GM12878 (cell line): Measurements from ENCODE around the gene AMHR2. TPM values are rescaled to one million over a fixed set of nuclear protein-coding genes. Genes with fewer than 3 reads are reported as not detected.
A peak's percentile ranks its signal among the peaks of the same experiment; 100 is the strongest.

Source experiments
- ATAC-seq: fragments of 200-7000 bp; cut with Tn5 transposase; 3 replicates; pipeline ENCODE4 v1.9.1; 2020; ENCODE audit warnings: mild to moderate bottlenecking, moderate library complexity
- BruUV-seq: library from RNA; stranded (reverse); fragments of 400-500 nt; replicated peaks from 2 replicates; lab custom pipeline; 2021; lab: Mats Ljungman, UMichigan
- CTCF ChIA-PET: fragments of 300-600 bp; sonication (Branson Sonifier 250); formaldehyde crosslinking; extraction: SDS; loops from one replicate; lab custom pipeline; 2021; ENCODE audit warnings: inconsistent platforms; lab: Yijun Ruan, JAX
- POLR2A ChIA-PET: fragments of 350-600 bp; formaldehyde crosslinking; extraction: SDS; loops from one replicate; lab custom pipeline; 2021; ENCODE audit warnings: inconsistent platforms; lab: Charles Lee
- RAD21 ChIA-PET: fragments of 300-600 bp; sonication (Branson Sonifier 250); formaldehyde crosslinking; loops from one replicate; lab custom pipeline; 2023; ENCODE audit warnings: antibody characterized with exemption; ENCODE audit not compliant: unreplicated experiment; lab: Charles Lee
- SMC1A ChIA-PET: fragments of 300-600 bp; sonication (Branson Sonifier 250); formaldehyde crosslinking; loops from one replicate; lab custom pipeline; 2023; ENCODE audit not compliant: unreplicated experiment, uncharacterized antibody; lab: Charles Lee
- DNase-seq: peaks from one replicate; pipeline ENCODE4 v3.0.0-alpha.2; 2011; ENCODE audit warnings: low read depth, low spot score
- FAIRE-seq: peaks from 3 replicates; lab custom pipeline; 2011; peaks lifted over from hg19 to GRCh38; lab: Jason Lieb, UNC
- H2AFZ ChIP-seq: 2 replicates; pipeline ENCODE4 v1.6.0; 2011; ENCODE audit warnings: low read depth, low read length, control low read depth; ENCODE audit not compliant: control insufficient read depth
- H3K27ac ChIP-seq: 2 replicates; pipeline ENCODE4 v1.5.1; 2011; ENCODE audit warnings: control low read depth; ENCODE audit not compliant: control insufficient read depth, insufficient read depth
- H3K27me3 ChIP-seq, 2 experiments: replicated peaks in 1 of 2; 2 replicates each; pipeline versions ENCODE4 v1.6.0 to v1.6.1; 2011; ENCODE audit warnings: low read length in 1 of 2; ENCODE audit not compliant: control insufficient read depth in 2 of 2, insufficient read depth in 2 of 2
- H3K36me3 ChIP-seq, 2 experiments: 2 replicates each; pipeline ENCODE4 v1.5.1; 2011; ENCODE audit warnings: low read length in 1 of 2; ENCODE audit not compliant: control insufficient read depth in 2 of 2, insufficient read depth in 2 of 2
- H3K4me1 ChIP-seq: 2 replicates; pipeline ENCODE4 v1.6.1; 2011; ENCODE audit warnings: mild to moderate bottlenecking, low read length, moderate library complexity, mixed read lengths; ENCODE audit not compliant: control insufficient read depth, insufficient read depth
- H3K4me2 ChIP-seq: 2 replicates; pipeline ENCODE4 v1.6.0; 2011; ENCODE audit warnings: control low read depth; ENCODE audit not compliant: control insufficient read depth, insufficient read depth
- H3K4me3 ChIP-seq: fragments of 200-600 bp; sonication (generic); 2 replicates; pipeline ENCODE4 v1.5.1; 2016
- H3K79me2 ChIP-seq: 2 replicates; pipeline ENCODE4 v1.6.0; 2011; ENCODE audit warnings: low read length; ENCODE audit not compliant: control insufficient read depth, insufficient read depth
- H3K9ac ChIP-seq: 2 replicates; pipeline ENCODE4 v1.8.0; 2011; ENCODE audit warnings: low read length, control low read depth, mixed read lengths; ENCODE audit not compliant: control insufficient read depth, insufficient read depth
- H3K9me3 ChIP-seq: replicated peaks from 3 replicates; pipeline ENCODE4 v1.5.1; 2011; ENCODE audit warnings: mild to moderate bottlenecking, low read length; ENCODE audit not compliant: control insufficient read depth, insufficient read depth
- H4K20me1 ChIP-seq: 2 replicates; pipeline ENCODE4 v1.6.0; 2011; ENCODE audit not compliant: control insufficient read depth, insufficient read depth
- CHD1 ChIP-seq: IDR thresholded peaks from 2 replicates; pipeline ENCODE4 v1.6.1; 2012; ENCODE audit warnings: low read depth, low read length, improper control_type of control experiment
- ETV6 ChIP-seq, 2 experiments: fragments of 450-650 bp in 1 of 2; IDR thresholded peaks in 1 of 2; conservative IDR thresholded peaks in 1 of 2; 2 replicates each; pipeline ENCODE4 v1.6.1; 2014; ENCODE audit warnings: antibody characterized with exemption in 1 of 2, borderline replicate concordance in 1 of 2, low read depth in 1 of 2, mild to moderate bottlenecking in 1 of 2, moderate library complexity in 1 of 2
- KLF5 ChIP-seq: fragments of 450-650 bp; IDR thresholded peaks from 2 replicates; pipeline ENCODE4 v1.6.1; 2014; ENCODE audit warnings: mild to moderate bottlenecking; ENCODE audit not compliant: partially characterized antibody
- POLR2AphosphoS5 ChIP-seq: IDR thresholded peaks from 2 replicates; pipeline ENCODE4 v1.6.1; 2011; ENCODE audit warnings: mild to moderate bottlenecking, low read length, inconsistent platforms
- RB1 ChIP-seq: fragments of 450-650 bp; formaldehyde crosslinking; IDR thresholded peaks from 2 replicates; pipeline ENCODE4 v1.6.1; 2017; ENCODE audit warnings: mild to moderate bottlenecking, borderline replicate concordance
- SREBF2 ChIP-seq: IDR thresholded peaks from 2 replicates; pipeline ENCODE4 v1.6.1; 2012; ENCODE audit warnings: mild to moderate bottlenecking, low read length
- USF1 ChIP-seq: IDR thresholded peaks from 2 replicates; pipeline ENCODE4 v1.6.1; 2011; ENCODE audit warnings: borderline replicate concordance, low read depth, mild to moderate bottlenecking, moderate library complexity, mixed read lengths, low read length; ENCODE audit not compliant: insufficient read depth; ENCODE audit errors: extremely low read length
- WGBS: methylation state at CpG from one replicate; pipeline ENCODE4 v1.1.6; 2016; ENCODE audit warnings: low lambda C conversion rate; ENCODE audit not compliant: insufficient replicate concordance, insufficient coverage; ENCODE audit errors: missing lambda C conversion rate; 5-methylcytosine and 5-hydroxymethylcytosine counted together
- in situ Hi-C: fragments of 300-500 bp; cut with MboI; formaldehyde crosslinking; loops from 9 replicates; pipeline ENCODE4 v1.14.3; 2018; ENCODE audit warnings: mixed read lengths
- intact Hi-C: fragments of 100-400 bp; cut with micrococcal nuclease; formaldehyde crosslinking; loops from one replicate; pipeline ENCODE4 v1.14.2; 2022; ENCODE audit not compliant: unreplicated experiment
- polyA plus RNA-seq, 11 experiments: library from polyadenylated mRNA; depleted of rRNA in 4 of 11; unstranded in 6 of 11; stranded (reverse) in 5 of 11; fragments of >200 nt; fragmentation: Nextera tagmentation in 4 of 11; fragmentation: Illumina TruSeq in 1 of 11; extraction: Ambion mirVana in 4 of 11; extraction: Trizol in 1 of 11; gene quantifications; 1 replicate in 1 of 11; 2 replicates in 10 of 11; pipeline versions ENCODE4 v1.2.1 to v1.2.3, GENCODE V29; 2011 to 2016; ENCODE audit warnings: inconsistent platforms in 2 of 11, missing spikeins in 2 of 11, low read depth in 1 of 11
- total RNA-seq, 4 experiments: library from RNA; depleted of rRNA in 3 of 4; stranded (reverse); fragments of >200 nt in 3 of 4; fragmentation: Illumina TruSeq in 1 of 4; extraction: Trizol in 1 of 4; gene quantifications; 2 replicates each; pipeline versions ENCODE4 v1.2.1 to v1.2.3, GENCODE V29; 2013 to 2021
- TF ChIP-seq, protein P1 (sequence below): IDR thresholded peaks from 2 replicates; pipeline ENCODE4 v1.6.1; 2012; ENCODE audit warnings: low read depth, low read length, improper control_type of control experiment

The AMHR2 gene
- total and polyA plus RNA-seq, 10 of the 15 experiments (the other 5 are each of a cell fraction or from before 2014, with no cell fraction given): 0.06 TPM; not detected in 9

DNA sequence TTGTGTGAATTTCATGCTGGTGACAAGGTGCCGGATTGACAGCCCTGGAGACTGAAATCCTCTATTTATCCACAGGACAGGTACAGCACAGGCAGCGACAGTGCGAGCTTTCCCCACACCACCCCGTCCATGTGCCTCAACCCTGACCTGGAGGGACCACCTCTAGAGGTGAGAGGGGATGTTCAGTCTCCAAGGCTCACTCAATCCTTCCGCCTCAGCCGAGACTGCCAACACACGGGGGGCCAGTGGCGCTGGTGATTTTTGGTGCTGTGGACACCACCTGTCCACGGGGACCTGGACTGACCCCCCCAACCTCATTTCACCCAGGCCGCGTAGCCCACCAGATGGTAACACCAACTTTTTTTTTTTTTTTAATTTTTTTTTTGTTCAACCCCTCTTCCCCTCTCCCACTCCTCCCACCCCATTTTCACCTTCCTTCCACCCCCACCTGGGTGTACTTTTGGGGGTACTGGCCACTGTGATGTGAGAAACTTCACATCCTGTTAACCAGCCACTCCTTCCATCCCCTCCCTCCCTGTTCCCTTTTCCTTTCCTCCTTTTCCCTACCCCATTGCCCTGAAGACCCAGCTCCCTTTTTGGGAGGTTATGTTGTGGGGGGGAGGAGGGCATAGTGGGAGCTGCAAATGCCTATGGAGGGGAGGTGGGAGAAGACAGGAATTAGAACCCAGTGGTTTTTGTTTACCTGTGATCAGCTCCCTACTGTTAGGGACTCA, 41.2 kb downstream of the AMHR2 start:
- Histone ChIP-seq H3K36me3 (peaks cover 38 to 81% of the 10 kb centered on the region in 2 experiments), H3K79me2 (peaks cover 28% of the 10 kb centered on the region), H3K4me2 (no peak overlapping the region), H4K20me1 (peaks cover 14% of the 10 kb centered on the region), H3K9ac (no peak overlapping the region), H3K4me1 (peaks cover 4% of the 10 kb centered on the region), H3K9me3 (no peaks in the 10 kb centered on the region), H3K27ac (no peak overlapping the region), H2AFZ (no peak overlapping the region), H3K27me3 (no peaks in the 10 kb centered on the region), H3K4me3 (no peak overlapping the region)
- FAIRE-seq (no peak), ATAC-seq (no peak), DNase-seq (no peak)
- CTCF ChIA-PET: interaction anchor here (2.3 kb wide), 1 partner anchor 12 kb away, joined by 8 read pairs; no protein-coding TSS in a partner anchor
- no TSS peak for BruUV-seq
- in situ Hi-C loops (no loop called here), intact Hi-C loops (no loop called here)
- POLR2A ChIA-PET: interaction anchor here (0.6 kb wide), 5 partner anchors 11 to 256 kb away, joined by 3 read pairs; no protein-coding TSS in a partner anchor
- SMC1A ChIA-PET: interaction anchor here (1.0 to 1.7 kb wide), 3 partner anchors 11 to 15 kb away, joined by 3 to 4 read pairs (median 4); no protein-coding TSS in a partner anchor
- TF ChIP-seq, protein P1, sequence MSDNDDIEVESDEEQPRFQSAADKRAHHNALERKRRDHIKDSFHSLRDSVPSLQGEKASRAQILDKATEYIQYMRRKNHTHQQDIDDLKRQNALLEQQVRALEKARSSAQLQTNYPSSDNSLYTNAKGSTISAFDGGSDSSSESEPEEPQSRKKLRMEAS: no peak
- peak; percentile 56; the same call in 1 of the 2 replicates for TF ChIP-seq POLR2AphosphoS5
- RAD21 ChIA-PET: interaction anchor here (0.9 kb wide), 1 partner anchor 47 kb away, joined by 3 read pairs; no protein-coding TSS in a partner anchor
- WGBS: 96% methylated on average over 11 of the region's 11 CpGs

GRCh38 chr12:53465679-53466078, 42.0 kb downstream of the AMHR2 start:
- in situ Hi-C loops: no loop called here
- Histone ChIP-seq H2AFZ (no peak overlapping the region), H3K27ac (no peak overlapping the region), H3K9ac (no peak overlapping the region)
- no TSS peak for BruUV-seq
- TF ChIP-seq CHD1: no peak
- no peak for TF ChIP-seq ETV6 (conservative IDR thresholded peaks at IDR 0.05 in 1 of 2, IDR thresholded peaks at IDR 0.05 in 1 of 2; ENCODE audit: borderline replicate concordance in 1 of 2, low read depth in 1 of 2)
- no peak for TF ChIP-seq KLF5
- no peak for TF ChIP-seq SREBF2
- no peak for TF ChIP-seq RB1
- no peak for TF ChIP-seq USF1
- TF ChIP-seq, all 136 proteins: peak for 0
- 85% methylated on average over 2 of the region's 2 CpGs for WGBS
- no peak for DNase-seq
- Histone ChIP-seq H3K79me2 (peaks cover 21% of the 10 kb centered on the region), H3K4me1 (peaks cover 4% of the 10 kb centered on the region), H4K20me1 (peaks cover 10% of the 10 kb centered on the region), H3K27me3 (no peaks in the 10 kb centered on the region), H3K4me2 (no peak overlapping the region), H3K36me3 (peaks cover 41 to 77% of the 10 kb centered on the region in 2 experiments), H3K9me3 (no peaks in the 10 kb centered on the region), H3K4me3 (no peak overlapping the region)
- ATAC-seq: no peak
- ChIA-PET SMC1A (interaction anchor here (1.0 to 1.7 kb wide), 3 partner anchors 10 to 14 kb away, joined by 3 to 4 read pairs (median 4); no protein-coding TSS in a partner anchor), RAD21 (interaction anchor here (0.9 kb wide), 1 partner anchor 48 kb away, joined by 3 read pairs; no protein-coding TSS in a partner anchor), POLR2A (interaction anchor here (0.8 kb wide), 1 partner anchor 10 kb away, joined by 3 read pairs; no protein-coding TSS in a partner anchor), CTCF (interaction anchor here (1.2 to 2.3 kb wide), 2 partner anchors 11 to 14 kb away, joined by 4 to 8 read pairs; no protein-coding TSS in a partner anchor)
- intact Hi-C loops: no loop called here
- no peak for FAIRE-seq
